T-helper 1 cell treated with Interleukin-12 subunit alpha and Interleukin-12 subunit beta and Interleukin-4 antibody, amounts not matched to agents 30 ng/mL and 1 ng/mL, for 36 hours (primary cell): Measurements from ENCODE around the gene EIF4E1B. TPM values are rescaled to one million over a fixed set of nuclear protein-coding genes. Genes with fewer than 3 reads are reported as not detected.

Experiments used
- intact Hi-C: fragments of 100-400 bp; cut with micrococcal nuclease; formaldehyde crosslinking; loops from one replicate; pipeline ENCODE4 v1.15.1; 2024
- total RNA-seq: library from RNA; stranded (reverse); gene quantifications from 2 replicates; pipeline ENCODE4 v1.2.3, GENCODE V29; 2022

The EIF4E1B gene
- total RNA-seq, 1 donor from 2014 or later, result not detected

DNA sequence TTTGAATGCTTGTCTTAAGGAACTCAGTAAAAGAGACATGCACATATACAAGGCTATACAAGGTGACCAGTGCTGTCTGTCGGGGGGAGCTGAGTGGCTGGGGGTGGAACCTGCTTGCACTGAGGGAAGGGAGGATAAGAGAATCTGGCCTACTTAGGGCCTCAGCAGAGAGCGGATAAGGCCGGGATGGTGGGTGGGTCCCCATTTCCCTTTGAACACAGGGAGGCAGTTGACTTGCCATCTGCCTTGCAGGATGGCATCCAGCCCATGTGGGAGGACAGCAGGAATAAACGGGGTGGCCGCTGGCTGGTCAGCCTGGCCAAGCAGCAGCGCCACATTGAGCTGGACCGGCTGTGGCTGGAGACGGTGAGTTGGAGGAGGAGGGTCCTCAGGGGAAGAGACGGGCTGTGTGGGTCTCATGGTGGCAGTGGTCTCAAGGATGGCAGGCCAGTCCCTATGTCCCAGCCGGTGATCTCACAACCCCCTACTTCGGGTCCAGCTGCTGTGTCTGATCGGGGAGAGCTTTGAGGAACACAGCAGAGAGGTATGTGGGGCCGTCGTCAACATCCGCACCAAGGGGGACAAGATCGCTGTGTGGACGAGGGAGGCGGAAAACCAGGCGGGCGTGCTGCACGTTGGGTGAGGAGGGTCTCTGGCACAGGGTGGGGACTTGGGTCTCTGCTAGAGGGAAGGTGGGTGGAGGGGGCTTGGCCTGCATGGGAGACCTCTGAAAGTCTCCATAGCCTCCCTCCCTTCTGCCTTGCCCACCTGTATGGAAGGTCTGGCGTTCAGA lies 14.6 kb downstream of the EIF4E1B start:
- intact Hi-C loops, result loop anchor here (5.0 to 10.0 kb wide), 3 partner anchors 362 to 950 kb away; partner anchors contain the start of genes PDLIM7, TMED9 and UIMC1

DNA sequence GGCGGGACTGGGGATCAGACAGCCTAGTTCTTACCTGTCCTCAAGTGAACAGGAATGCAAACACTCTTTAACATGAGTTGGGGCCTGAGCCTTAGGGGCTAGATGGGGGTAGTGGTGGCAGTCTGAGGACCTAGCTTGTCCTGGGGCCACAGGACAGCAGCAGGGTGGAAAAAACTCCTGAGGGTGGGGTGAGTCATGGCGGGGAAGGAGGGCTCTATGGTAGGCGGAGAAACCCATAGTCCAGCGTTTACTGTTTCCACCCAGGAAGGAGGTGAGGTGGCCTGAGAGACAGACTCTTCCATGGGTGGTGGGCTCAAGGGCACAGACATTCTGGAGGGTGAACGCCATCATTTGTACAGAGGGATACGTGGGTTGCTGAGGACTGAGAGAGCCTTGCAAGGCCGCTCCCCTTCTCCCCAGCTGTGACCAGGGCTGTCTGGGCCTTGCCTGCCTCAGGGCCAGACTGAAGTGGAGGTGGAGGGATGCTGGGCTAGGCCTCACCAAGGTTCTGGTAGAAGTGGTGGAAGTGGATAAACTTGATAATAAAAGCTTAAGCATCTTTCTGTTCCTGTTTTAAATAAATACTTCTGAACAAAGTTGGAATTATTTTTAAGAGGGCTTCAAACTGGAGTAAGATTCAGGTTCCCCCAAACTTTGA lies 15.7 kb downstream of the EIF4E1B start:
- intact Hi-C loops, result loop anchor here (2.0 to 10.0 kb wide), 8 partner anchors 15 to 949 kb away; partner anchors contain the start of genes EIF4E1B, GRK6, LMAN2 and MXD3

DNA sequence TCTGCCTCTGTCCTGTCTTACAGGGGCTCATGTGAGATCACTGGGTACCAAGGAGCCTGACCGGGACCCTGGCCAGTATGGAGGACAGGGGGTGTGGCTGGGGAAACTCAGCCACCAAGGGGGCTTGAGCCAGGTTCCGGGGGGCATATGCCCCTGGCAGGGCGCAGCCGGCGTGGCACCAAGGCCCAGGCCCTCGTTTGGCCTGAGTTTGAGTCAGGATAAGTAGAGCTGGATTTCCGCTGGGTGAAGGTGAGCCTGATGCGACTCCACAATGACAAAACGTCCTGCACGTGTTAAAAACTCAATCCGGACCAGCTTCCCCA lies 16.2 kb downstream of the EIF4E1B start:
- intact Hi-C loops, result loop anchor here (1.0 to 10.0 kb wide), 17 partner anchors 16 to 948 kb away; partner anchors contain the start of genes CLTB, EIF4E1B, FAF2 and FGFR4

DNA sequence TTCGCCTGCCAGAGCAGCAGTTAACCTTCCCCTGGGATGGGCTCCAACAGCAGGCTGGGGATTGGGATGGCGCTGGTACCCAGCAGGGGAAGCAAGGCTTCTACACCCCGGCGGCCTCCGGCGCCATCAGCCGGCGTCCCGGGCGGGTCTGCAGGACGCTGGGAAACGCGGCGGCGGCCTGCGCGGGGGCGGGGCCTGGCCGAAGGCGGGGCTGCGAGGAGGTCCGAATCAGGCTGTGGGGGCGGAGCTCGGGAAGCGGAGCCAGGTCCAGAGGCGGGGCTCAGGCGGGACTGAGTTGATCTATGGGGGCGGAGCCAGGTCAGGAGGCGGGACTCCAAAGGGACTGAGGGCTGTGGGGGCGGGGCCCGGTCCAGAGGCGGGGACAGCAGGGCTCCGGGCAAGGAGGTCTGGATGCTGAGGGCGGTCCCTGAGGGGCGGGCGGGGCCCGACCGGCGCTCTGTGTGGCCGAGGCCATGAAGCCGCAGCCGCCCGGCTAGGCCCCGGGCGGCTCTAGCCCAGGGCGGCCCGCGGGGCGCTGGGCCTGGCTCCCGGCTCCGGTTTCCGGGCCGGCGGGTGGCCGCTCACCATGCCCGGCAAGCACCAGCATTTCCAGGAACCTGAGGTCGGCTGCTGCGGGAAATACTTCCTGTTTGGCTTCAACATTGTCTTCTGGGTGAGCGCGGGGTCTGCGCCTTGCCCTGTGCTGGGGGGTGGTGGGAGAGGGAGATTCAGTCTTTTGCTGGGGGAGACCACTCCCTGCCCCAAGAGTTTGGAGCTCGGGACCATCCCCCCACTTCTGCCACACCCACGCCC lies 16.8 kb downstream of the EIF4E1B start, which contains the start of gene TSPAN17:
Gene TSPAN17 (plus strand): TSS at position 455 of the 813 bp plus-strand sequence. CDS start 132 bp downstream, at position 587.
- intact Hi-C loops, result loop anchor here (1.0 to 10.0 kb wide), 17 partner anchors 16 to 948 kb away; partner anchors contain the start of genes CLTB, EIF4E1B, FAF2 and FGFR4

DNA sequence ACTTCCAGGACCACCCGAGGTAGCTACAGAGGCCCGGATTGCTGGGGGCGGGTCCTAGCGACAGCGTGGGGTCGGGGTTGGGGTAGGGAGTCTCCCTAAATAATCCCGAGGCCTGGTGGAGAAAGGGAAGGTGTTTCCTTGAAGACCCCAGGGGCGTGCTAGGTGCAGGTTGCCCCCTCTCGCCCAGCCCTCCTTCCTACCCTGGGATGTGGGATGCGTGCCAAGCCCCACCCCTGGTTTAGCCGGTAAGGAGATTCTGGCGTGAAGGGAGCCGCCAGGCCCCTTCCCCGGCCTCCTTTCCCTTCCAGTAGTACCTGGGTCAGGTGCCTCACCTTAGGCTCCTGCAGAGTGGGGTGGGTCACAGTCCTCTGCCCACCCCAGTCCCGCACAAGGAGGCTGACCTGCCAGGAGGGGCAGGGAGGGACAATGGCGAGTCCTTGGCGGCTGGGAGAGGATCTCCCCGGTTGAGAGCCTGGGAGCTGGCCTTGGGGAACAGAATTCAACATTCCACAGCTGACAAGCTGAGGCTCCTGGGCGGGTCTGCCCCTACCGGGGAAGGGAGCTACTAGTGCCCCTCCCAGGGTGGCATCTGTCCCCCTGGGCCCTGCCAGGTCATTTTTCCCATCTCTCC lies 17.5 kb downstream of the EIF4E1B start:
- intact Hi-C loops, result loop anchor here (1.0 to 10.0 kb wide), 18 partner anchors 17 to 947 kb away; partner anchors contain the start of genes CLTB, EIF4E1B, FAF2 and FGFR4

DNA sequence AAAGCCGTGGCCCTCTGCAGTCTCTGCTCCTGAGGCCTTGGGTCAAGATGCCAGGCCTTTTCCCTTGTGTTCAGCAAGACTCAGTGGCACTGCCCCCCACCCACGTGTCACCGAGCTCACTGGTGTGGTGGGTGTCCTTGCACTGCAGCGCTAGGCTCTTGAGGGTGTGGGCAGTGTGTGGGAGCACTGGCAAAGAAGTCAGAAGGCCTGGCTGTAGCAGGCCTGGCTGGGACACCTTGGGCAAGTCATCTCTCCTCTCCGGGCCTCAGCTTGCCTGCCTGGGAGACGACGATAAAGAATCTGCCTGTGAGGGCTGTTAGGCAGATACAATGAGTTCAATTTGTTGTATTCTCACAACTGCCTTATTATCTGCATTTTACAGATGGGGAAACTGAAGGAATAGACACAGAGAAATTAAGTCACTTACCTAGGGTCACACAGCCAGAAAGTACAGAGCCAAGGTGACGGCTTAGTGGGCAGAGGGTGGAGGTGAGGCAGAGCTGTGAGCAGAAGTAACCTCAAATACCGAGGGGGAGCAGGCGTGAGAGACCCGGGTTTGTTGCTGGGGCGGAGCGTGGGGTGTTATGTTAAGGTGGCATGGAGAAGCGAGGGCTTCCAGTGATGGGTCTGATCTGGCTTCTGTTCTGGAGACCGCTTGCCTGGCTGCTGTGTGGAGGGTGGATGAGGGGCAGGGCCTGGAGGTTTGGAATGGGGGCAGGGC lies 18.2 kb downstream of the EIF4E1B start:
- intact Hi-C loops, result loop anchor here (2.0 to 10.0 kb wide), 4 partner anchors 288 to 946 kb away; partner anchors contain the start of genes KIAA1191, PDLIM7, TMED9 and UIMC1

DNA sequence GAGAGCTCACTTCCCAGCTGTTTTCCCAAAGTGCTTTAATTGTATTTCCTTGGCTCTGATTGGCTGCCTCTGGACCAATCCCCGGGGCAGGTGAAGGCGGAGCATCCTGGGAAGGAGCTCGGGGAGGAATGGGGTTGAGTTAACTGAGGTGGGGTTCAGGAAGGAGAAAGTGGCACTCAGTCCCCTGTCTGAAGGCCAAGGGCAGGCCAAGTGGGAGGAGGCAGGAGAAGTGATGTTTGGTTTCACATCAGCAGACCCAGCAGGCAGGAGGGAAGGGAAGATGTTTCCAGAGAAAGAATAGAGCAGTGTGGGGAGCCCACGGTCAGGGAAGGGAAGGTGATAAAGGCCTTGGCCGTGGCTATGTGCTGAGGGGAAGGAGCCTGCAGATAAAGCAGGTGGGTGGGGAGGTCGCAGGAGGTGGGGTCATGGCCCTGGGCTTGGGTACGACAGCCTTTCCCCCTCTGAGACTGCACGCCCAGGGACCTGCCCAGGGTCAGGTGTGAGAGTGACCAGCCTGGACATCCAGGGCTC lies 19.9 kb downstream of the EIF4E1B start:
- intact Hi-C loops, result loop anchor here (10.0 kb wide), 1 partner anchor 1974 kb away; the partner anchor contains the start of gene CLK4

DNA sequence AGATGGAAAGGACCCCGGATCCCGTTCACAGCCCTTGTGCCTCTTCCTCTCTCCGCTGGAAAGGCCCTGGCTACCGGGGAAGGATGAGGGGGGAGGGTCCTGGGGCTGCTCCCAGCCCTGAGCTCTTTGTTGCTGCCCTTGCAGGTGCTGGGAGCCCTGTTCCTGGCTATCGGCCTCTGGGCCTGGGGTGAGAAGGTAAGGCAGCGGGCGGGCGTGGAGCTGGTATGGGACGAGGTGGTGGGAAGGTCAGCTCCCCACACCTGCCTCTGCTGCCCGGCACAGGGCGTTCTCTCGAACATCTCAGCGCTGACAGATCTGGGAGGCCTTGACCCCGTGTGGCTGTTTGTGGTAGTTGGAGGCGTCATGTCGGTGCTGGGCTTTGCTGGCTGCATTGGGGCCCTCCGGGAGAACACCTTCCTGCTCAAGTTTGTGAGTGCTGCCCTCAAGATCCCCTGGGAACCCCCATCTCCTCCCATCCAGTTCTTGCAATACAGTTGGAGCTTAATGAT lies 21.1 kb downstream of the EIF4E1B start:
- intact Hi-C loops, result loop anchor here (10.0 kb wide), 1 partner anchor 1973 kb away; the partner anchor contains the start of gene CLK4

DNA sequence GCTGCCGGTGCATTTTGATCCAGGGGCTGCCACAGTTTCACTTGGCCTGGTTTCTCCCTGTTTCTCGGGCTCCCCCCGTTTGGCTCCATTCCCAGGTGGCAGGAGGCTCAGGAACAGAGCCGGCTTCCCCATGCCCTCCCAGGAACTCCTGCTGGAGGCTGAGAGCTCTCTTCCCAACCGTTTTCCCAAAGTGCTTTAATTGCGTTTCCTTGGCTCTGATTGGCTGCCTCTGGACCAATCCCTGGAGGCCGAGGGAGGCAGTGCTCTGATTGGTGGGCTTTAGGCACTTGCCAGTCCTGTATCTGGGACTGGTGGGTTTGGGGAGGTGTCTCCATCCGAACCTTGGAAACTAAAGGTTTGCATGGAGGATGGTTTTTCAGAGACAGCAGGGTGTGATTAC lies 21.7 kb downstream of the EIF4E1B start:
- intact Hi-C loops, result loop anchor here (10.0 kb wide), 1 partner anchor 1973 kb away; the partner anchor contains the start of gene CLK4

DNA sequence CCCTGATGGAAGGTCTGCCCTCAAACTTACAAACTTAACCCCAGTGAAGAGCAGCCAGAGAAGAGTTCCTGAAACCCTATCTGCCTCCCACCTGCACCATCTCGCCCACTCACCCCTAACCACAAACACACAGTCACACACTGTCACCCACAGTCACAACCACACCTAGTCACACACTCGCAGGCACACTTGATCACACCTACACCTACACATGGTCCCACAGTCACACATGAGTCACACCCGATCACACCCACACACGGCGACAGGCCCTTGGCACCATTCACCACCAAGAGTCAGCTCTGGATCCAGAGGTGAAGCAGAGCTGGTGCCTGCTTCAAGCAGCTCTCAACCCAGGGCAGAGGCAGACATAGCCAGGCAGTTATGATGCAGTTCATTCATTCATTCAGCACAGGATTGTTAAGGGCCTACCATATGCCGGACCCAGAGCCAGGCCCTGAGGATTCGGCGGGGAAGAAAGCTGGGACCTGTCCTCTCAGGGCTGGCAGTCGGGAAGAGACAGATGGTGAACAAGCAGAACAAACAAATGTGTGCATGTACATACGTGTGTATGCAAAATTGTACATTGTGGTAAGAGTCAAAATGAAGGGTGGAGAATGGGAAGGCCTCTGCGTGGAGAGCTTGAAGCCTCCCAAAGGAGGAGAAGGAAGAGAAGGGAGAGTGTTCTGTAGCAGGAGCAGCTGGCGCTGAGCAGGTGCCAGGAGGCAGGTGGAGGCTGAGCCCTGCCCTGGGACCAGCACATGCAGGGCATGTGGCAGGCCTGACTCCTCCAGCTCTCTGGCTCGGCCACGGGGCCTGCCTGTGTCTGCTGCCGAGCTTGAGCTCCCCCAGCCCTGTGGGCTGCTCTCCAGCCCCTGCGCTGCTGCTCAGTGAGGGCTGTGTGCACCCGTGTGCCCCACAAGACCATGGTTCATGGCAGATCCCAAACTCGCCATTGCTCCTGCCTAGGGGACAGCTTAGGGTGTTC lies 23.2 kb downstream of the EIF4E1B start:
- intact Hi-C loops, result loop anchor here (10.0 kb wide), 1 partner anchor 1971 kb away; the partner anchor contains the start of gene CLK4

DNA sequence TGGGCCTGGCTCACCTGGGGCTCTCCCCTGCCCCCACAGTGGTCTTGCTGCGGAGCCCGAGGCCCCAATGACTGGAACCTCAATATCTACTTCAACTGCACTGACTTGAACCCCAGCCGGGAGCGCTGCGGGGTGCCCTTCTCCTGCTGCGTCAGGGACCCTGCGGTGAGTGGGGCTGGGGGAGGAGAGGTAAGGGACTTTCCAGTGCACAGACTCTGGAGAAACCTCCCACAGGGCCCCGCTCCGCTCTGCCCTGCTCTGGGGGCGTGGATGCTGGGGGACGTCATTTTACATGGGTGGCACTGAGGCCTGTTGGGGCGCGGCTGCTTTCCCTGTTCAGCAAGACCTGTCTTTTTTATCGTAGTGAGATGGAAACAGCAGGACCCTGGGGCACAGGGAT lies 24.4 kb downstream of the EIF4E1B start:
- intact Hi-C loops, result loop anchor here (10.0 kb wide), 1 partner anchor 1970 kb away; the partner anchor contains the start of gene CLK4

DNA sequence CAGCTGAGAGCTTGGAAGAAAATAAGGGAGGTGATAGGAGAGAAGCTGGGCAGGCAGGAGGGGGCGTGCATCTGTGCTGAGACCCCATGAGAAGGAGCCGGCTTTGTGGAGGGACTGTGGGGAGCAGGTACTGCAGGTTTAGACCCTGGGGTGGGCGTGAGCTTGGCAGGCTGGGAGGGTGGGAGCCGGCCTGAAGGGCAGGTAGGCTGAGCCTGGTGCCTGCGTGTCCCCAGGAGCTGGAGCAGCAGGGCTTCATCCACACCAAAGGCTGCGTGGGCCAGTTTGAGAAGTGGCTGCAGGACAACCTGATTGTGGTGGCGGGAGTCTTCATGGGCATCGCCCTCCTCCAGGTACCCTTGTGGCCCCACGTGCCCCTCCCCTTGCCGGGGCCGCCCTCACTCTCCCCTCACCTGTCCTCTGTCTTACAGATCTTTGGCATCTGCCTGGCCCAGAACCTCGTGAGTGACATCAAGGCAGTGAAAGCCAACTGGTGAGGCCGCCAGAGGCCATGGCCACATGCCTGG lies 26.1 kb downstream of the EIF4E1B start:
- intact Hi-C loops, result loop anchor here (10.0 kb wide), 1 partner anchor 1968 kb away; the partner anchor contains the start of gene CLK4

DNA sequence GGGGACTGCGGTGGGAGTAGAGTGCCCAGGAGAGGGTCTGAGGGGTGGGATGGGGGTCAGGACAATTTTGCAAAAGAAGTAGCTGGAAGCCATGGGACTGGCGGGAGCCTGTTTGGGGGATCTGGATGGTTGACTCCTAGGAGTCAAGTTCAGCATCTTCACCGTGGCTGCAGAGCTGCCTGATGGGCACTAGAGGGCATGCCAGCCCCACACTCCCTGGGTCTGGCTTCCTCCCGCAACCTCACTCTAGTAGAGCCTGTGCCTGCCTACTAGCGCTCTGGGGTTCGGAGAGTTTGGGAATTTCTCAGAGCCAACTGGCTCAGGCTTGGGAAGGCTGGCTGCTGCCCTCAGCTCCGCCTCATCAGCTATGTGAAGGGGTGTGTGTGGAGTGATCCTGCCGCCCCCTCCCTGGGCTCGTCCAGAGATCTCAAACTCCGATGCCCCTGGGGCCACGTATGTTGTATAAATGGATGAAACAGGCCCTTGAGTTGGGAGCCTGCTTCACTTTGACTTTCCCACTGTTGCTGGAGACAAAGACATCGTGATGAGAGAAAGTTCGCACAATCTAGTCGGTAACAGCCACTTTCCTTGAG lies 27.6 kb downstream of the EIF4E1B start:
- intact Hi-C loops, result loop anchor here (1.0 to 10.0 kb wide), 5 partner anchors 301 to 1967 kb away; partner anchors contain the start of genes CLK4, UIMC1 and ZNF346

DNA sequence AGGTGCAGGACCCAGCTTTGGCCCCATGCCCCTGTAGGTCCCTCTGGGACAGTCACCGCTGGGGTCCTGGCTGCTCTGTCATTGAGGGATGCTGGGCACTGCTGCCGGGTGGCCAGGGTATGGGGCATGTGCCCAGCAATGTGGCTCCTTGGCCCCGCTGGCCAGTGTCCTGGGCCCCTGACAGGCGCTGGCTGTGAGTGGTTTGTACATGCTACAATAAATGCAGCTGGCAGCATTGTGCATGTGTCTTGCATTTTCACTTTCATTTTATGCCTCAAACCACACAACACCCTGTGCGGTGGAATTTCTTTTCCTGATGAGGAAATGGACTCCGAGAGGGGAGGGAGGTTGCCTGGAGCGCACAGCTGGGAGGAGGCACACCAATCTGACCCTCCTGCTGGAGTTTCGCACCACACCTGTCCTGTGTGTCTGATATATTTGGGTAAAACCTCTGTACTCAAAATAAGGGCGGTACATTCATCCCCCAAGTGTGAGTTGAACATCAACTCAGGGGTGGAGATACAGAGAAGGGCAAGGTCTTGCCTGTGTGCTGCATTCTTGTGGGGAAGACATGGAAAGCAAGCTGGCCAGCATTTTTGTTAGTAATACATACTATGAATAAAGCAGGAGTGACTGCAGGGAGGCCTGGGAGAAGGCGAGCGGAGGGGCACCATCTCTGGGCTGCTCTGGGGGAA lies 28.5 kb downstream of the EIF4E1B start:
- intact Hi-C loops, result loop anchor here (1.0 to 10.0 kb wide), 5 partner anchors 300 to 1966 kb away; partner anchors contain the start of genes CLK4, UIMC1 and ZNF346

DNA sequence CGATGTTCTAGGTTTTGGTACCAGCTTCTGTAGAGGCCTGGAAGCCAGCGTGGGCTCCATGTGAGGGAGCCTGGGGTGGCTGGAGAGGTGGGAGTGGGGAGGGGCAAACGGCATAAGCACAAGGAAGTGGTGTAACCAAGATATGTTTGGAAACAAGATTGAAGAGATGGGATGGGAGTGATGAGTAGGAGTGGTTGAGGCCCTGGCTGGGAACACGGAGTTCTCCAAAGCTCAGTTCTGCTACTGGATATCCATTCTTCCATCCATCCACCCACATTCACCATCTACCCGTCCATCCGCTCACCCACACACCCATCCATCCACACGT lies 29.0 kb downstream of the EIF4E1B start:
- intact Hi-C loops, result loop anchor here (2.0 to 10.0 kb wide), 2 partner anchors 299 to 1965 kb away; partner anchors contain the start of gene CLK4

DNA sequence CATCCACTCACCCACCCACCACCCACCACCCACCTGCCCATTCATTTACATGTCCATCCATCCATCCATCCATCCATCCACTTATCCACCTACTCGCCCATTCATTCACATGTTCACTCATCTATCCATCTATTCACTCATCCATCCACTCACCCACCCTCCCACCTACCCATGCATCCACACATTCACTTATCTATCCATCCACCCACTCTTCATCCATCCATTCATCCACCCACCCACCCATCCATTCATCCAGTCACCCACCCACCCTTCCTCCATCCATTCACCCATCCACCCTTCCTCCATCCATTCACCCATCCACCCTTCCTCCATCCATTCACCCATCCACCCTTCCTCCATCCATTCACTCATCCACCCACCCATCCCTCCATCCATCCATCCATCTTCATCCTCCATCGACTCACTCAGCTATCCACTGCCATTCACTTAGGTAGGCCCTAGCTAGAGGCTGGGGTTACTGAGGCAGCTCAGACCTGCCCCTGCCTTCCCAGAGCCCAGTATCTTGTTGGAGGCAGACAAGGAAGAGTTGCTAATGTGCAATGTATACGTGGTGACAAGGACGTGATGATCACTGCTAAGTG lies 29.5 kb downstream of the EIF4E1B start:
- intact Hi-C loops, result loop anchor here (1.0 to 10.0 kb wide), 5 partner anchors 151 to 1965 kb away; partner anchors contain the start of genes CLK4 and UNC5A
